HG03469 (cell line): ENCODE results near the gene SLU7.

Experiments
- ATAC-seq: cut with Tn5 transposase; IDR thresholded peaks from one replicate; pipeline ENCODE4 v1.9.1; 2021; ENCODE audit warnings: mild to moderate bottlenecking, moderate library complexity, moderate number of reproducible peaks; ENCODE audit not compliant: unreplicated experiment

Gene SLU7

GRCh38 chr5:160369990-160370712 lies 48.7 kb downstream of the SLU7 start, which contains the start of gene C1QTNF2:
Gene C1QTNF2, minus strand, starts transcription at chr5:160370626. Its CDS starts 15,615 bp downstream, at chr5:160355011.
- ATAC-seq = no peak

- ATAC-seq = no peak
Observed at GRCh38 chr5:160367885-160368284, 51.0 kb downstream of the SLU7 start.

- ATAC-seq = no peak
Observed at GRCh38 chr5:160367261-160367660, 51.6 kb downstream of the SLU7 start.

GRCh38 chr5:160366230-160366629 lies 52.7 kb downstream of the SLU7 start:
- no peak for ATAC-seq

- no peak for ATAC-seq
Observed at GRCh38 chr5:160363660-160364395, 55.1 kb downstream of the SLU7 start.

GRCh38 chr5:160363211-160363610 lies 55.7 kb downstream of the SLU7 start:
- no peak for ATAC-seq

GRCh38 chr5:160361624-160362228 lies 57.2 kb downstream of the SLU7 start:
- no peak for ATAC-seq

GRCh38 chr5:160360310-160360709 lies 58.6 kb downstream of the SLU7 start:
- no peak for ATAC-seq

- ATAC-seq = no peak
Observed at GRCh38 chr5:160359816-160360215, 59.1 kb downstream of the SLU7 start.

- no peak for ATAC-seq
Observed at GRCh38 chr5:160359242-160359641, 59.6 kb downstream of the SLU7 start.

- ATAC-seq = no peak
Observed at GRCh38 chr5:160357861-160358411, 60.9 kb downstream of the SLU7 start.

- ATAC-seq = no peak
Observed at GRCh38 chr5:160357394-160357793, 61.5 kb downstream of the SLU7 start.

GRCh38 chr5:160356550-160357347 lies 62.1 kb downstream of the SLU7 start:
- ATAC-seq = no peak

- ATAC-seq = no peak
Observed at GRCh38 chr5:160354666-160355065, 64.2 kb downstream of the SLU7 start.

GRCh38 chr5:160353379-160353778 lies 65.5 kb downstream of the SLU7 start:
- no peak for ATAC-seq

GRCh38 chr5:160352308-160352707 lies 66.6 kb downstream of the SLU7 start:
- ATAC-seq = no peak
